Measurements from ENCODE around the gene USP34.

- TF ChIP-seq POLR2A (IDR thresholded peaks at IDR 0.05; ENCODE audit: extremely low read depth, insufficient read length): no peak
- no peak for TF ChIP-seq CTCF (IDR thresholded peaks at IDR 0.05; ENCODE audit: low read depth, low read length)
- TF ChIP-seq MAX (IDR thresholded peaks at IDR 0.05; ENCODE audit: low read depth, low read length): no peak
- no peak for TF ChIP-seq MYC (IDR thresholded peaks at IDR 0.05; ENCODE audit: low read depth, low read length)
These were observed 332.0 kb downstream of the USP34 start for GRCh38 chr2:61138859-61139258.

Data from NB4 (cell line).